GM23338 (cell line): Measurements from ENCODE around the gene DAPK3. TPM values are rescaled to one million over a fixed set of nuclear protein-coding genes. Genes with fewer than 3 reads are reported as not detected.

ENCODE experiments used
- ATAC-seq: fragments of 200-7000 bp; cut with Tn5 transposase; 3 replicates; pipeline ENCODE4 v1.9.1; 2020
- DNase-seq: peaks from one replicate; pipeline ENCODE4 v3.0.0-alpha.2; 2015; ENCODE audit warnings: low spot score
- H2AFZ ChIP-seq: fragments of 200-600 bp; sonication (generic); 2 replicates; pipeline ENCODE4 v1.8.0; 2016; ENCODE audit warnings: antibody characterized with exemption, mild to moderate bottlenecking, moderate library complexity
- H3F3A ChIP-seq: fragments of 200-600 bp; sonication (generic); replicated peaks from 2 replicates; pipeline ENCODE4 v1.8.0; 2017; ENCODE audit warnings: antibody characterized with exemption, mixed run types, low read depth
- H3K27ac ChIP-seq: fragments of 200-600 bp; sonication (generic); 2 replicates; pipeline ENCODE4 v1.6.1; 2016; ENCODE audit warnings: low read depth
- H3K27me3 ChIP-seq: fragments of 200-600 bp; sonication (generic); 2 replicates; pipeline ENCODE4 v1.8.0; 2016; ENCODE audit warnings: mild to moderate bottlenecking, mixed run types, moderate library complexity; ENCODE audit not compliant: insufficient read depth
- H3K36me3 ChIP-seq: fragments of 200-600 bp; sonication (generic); 2 replicates; pipeline ENCODE4 v1.8.0; 2016; ENCODE audit warnings: mild to moderate bottlenecking; ENCODE audit not compliant: insufficient read depth
- H3K4me1 ChIP-seq: fragments of 200-600 bp; sonication (generic); 2 replicates; pipeline ENCODE4 v1.8.0; 2016; ENCODE audit warnings: mild to moderate bottlenecking, moderate library complexity; ENCODE audit not compliant: insufficient read depth
- H3K4me2 ChIP-seq: fragments of 200-600 bp; sonication (generic); 2 replicates; pipeline ENCODE4 v1.7.1; 2017; ENCODE audit warnings: mixed run types
- H3K4me3 ChIP-seq: fragments of 200-600 bp; sonication (generic); 2 replicates; pipeline ENCODE4 v1.6.1; 2016; ENCODE audit warnings: mixed run types
- H3K79me2 ChIP-seq: fragments of 200-600 bp; sonication (generic); replicated peaks from 2 replicates; pipeline ENCODE4 v1.8.0; 2017; ENCODE audit warnings: mild to moderate bottlenecking; ENCODE audit not compliant: insufficient read depth
- H3K9me2 ChIP-seq: fragments of 200-600 bp; sonication (generic); 2 replicates; pipeline ENCODE4 v1.8.0; 2017; ENCODE audit not compliant: insufficient read depth
- H4K20me1 ChIP-seq: fragments of 200-600 bp; sonication (generic); replicated peaks from 2 replicates; pipeline ENCODE4 v1.8.0; 2017; ENCODE audit warnings: mild to moderate bottlenecking; ENCODE audit not compliant: insufficient read depth
- H3K27ac Mint-ChIP-seq: 2 replicates; pipeline ENCODE4 v1.8.0; 2020; ENCODE audit warnings: inconsistent platforms, mild to moderate bottlenecking, moderate library complexity, mixed read lengths
- H3K27me3 Mint-ChIP-seq: 3 replicates; pipeline ENCODE4 v1.8.0; 2022; ENCODE audit warnings: low read depth, mild to moderate bottlenecking, moderate library complexity, mixed read lengths, inconsistent platforms; ENCODE audit not compliant: insufficient read depth, poor library complexity
- H3K36me3 Mint-ChIP-seq: 3 replicates; pipeline ENCODE4 v1.8.0; 2021; ENCODE audit warnings: low read depth, mild to moderate bottlenecking, inconsistent platforms, moderate library complexity, mixed read lengths
- H3K4me1 Mint-ChIP-seq: 3 replicates; pipeline ENCODE4 v1.8.0; 2020; ENCODE audit warnings: mild to moderate bottlenecking, inconsistent platforms, mixed read lengths
- H3K4me3 Mint-ChIP-seq: 3 replicates; pipeline ENCODE4 v1.8.0; 2021; ENCODE audit warnings: moderate library complexity, mild to moderate bottlenecking, inconsistent platforms, mixed read lengths
- H3K9me3 Mint-ChIP-seq: 3 replicates; pipeline ENCODE4 v1.8.0; 2020; ENCODE audit warnings: moderate library complexity, mild to moderate bottlenecking, inconsistent platforms, mixed read lengths
- CREB1 ChIP-seq: fragments of 250-450 bp; sonication (Bioruptor Pico); IDR thresholded peaks from 2 replicates; pipeline ENCODE4 v1.5.0; 2020; ENCODE audit warnings: low read depth, mild to moderate bottlenecking, moderate library complexity
- ETS1 ChIP-seq: IDR thresholded peaks from 2 replicates; pipeline ENCODE4 v1.6.1; 2016; ENCODE audit warnings: antibody characterized with exemption
- EZH2 ChIP-seq: fragments of 200-600 bp; sonication (generic); IDR thresholded peaks from one replicate; pipeline ENCODE4 v1.8.0; 2017; ENCODE audit warnings: antibody characterized with exemption, mild to moderate bottlenecking, low read depth; ENCODE audit not compliant: unreplicated experiment
- EZH2phosphoT487 ChIP-seq: fragments of 200-600 bp; sonication (generic); IDR thresholded peaks from one replicate; pipeline ENCODE4 v1.8.1; 2018; ENCODE audit warnings: antibody characterized with exemption; ENCODE audit not compliant: unreplicated experiment
- JUNB ChIP-seq: IDR thresholded peaks from one replicate; pipeline ENCODE4 v1.6.1; 2016; ENCODE audit warnings: antibody characterized with exemption; ENCODE audit not compliant: unreplicated experiment
- NANOG ChIP-seq: IDR thresholded peaks from 2 replicates; pipeline ENCODE4 v1.6.1; 2016; ENCODE audit warnings: antibody characterized with exemption, borderline replicate concordance
- POLR2AphosphoS5 ChIP-seq: IDR thresholded peaks from 2 replicates; pipeline ENCODE4 v1.6.1; 2016; ENCODE audit warnings: antibody characterized with exemption, low read depth
- REST ChIP-seq: IDR thresholded peaks from one replicate; pipeline ENCODE4 v1.6.1; 2018; ENCODE audit warnings: antibody characterized with exemption; ENCODE audit not compliant: unreplicated experiment
- STAT1 ChIP-seq: IDR thresholded peaks from one replicate; pipeline ENCODE4 v1.6.1; 2016; ENCODE audit warnings: antibody characterized with exemption; ENCODE audit not compliant: unreplicated experiment
- ZNF331 ChIP-seq: fragments of 250-450 bp; sonication (Bioruptor Pico); IDR thresholded peaks from 2 replicates; pipeline ENCODE4 v1.5.0; 2020; ENCODE audit warnings: low read depth, mild to moderate bottlenecking, moderate library complexity
- polyA plus RNA-seq: library from polyadenylated mRNA; unstranded; fragments of >200 nt; fragmentation: Nextera tagmentation; extraction: Ambion mirVana; gene quantifications from 2 replicates; pipeline ENCODE4 v1.2.1, GENCODE V29; 2016
- total RNA-seq: library from RNA; depleted of rRNA; stranded (reverse); fragments of >200 nt; shearing (Covaris generic); gene quantifications from 2 replicates; pipeline ENCODE4 v1.2.3, GENCODE V29; 2014
- TF ChIP-seq, protein P1 (sequence below), 2 experiments: fragments of 200-600 bp in 1 of 2; sonication (generic) in 1 of 2; conservative IDR thresholded peaks; 2 replicates each; pipeline versions ENCODE4 v1.5.1 to v1.6.1; 2016 to 2017; ENCODE audit warnings: antibody characterized with exemption in 2 of 2, low read depth in 2 of 2, mild to moderate bottlenecking in 2 of 2, moderate library complexity in 1 of 2

The DAPK3 gene
- total and polyA plus RNA-seq, 2 experiments from 2014 or later: 32.1 to 95.6 TPM

GRCh38 chr19:3923912-3924311 is 47.0 kb downstream of the DAPK3 start:
- peaks cover 54% of the 10 kb centered on the region for H3K36me3 Mint-ChIP-seq
- peaks cover 11% of the 10 kb centered on the region; the same call in 2 of the 3 replicates for H3K9me3 Mint-ChIP-seq
- H2AFZ ChIP-seq: no peak overlapping the region
- DNase-seq: no peak
- H3K4me3 Mint-ChIP-seq: no peak overlapping the region
- no peaks in the 10 kb centered on the region for H3K27me3 ChIP-seq
- H3K79me2 ChIP-seq: no peaks in the 10 kb centered on the region
- H3K27ac ChIP-seq: no peak overlapping the region
- 0 out of 2 replicates have a peak, but pooled peaks cover 6% of the 10 kb centered on the region for H3K9me2 ChIP-seq
- peaks cover 5% of the 10 kb centered on the region for H3K27me3 Mint-ChIP-seq
- H3K4me3 ChIP-seq: no peak overlapping the region
- H3F3A ChIP-seq: no peaks in the 10 kb centered on the region
- peaks cover 20% of the 10 kb centered on the region for H3K36me3 ChIP-seq
- no peaks in the 10 kb centered on the region for H4K20me1 ChIP-seq
- H3K4me1 ChIP-seq: no peaks in the 10 kb centered on the region
- no peak overlapping the region for H3K27ac Mint-ChIP-seq
- no peak overlapping the region for H3K4me2 ChIP-seq
- H3K4me1 Mint-ChIP-seq: no peaks in the 10 kb centered on the region
- no peak for ATAC-seq
- TF ChIP-seq JUNB: no peak
- TF ChIP-seq, protein P1, sequence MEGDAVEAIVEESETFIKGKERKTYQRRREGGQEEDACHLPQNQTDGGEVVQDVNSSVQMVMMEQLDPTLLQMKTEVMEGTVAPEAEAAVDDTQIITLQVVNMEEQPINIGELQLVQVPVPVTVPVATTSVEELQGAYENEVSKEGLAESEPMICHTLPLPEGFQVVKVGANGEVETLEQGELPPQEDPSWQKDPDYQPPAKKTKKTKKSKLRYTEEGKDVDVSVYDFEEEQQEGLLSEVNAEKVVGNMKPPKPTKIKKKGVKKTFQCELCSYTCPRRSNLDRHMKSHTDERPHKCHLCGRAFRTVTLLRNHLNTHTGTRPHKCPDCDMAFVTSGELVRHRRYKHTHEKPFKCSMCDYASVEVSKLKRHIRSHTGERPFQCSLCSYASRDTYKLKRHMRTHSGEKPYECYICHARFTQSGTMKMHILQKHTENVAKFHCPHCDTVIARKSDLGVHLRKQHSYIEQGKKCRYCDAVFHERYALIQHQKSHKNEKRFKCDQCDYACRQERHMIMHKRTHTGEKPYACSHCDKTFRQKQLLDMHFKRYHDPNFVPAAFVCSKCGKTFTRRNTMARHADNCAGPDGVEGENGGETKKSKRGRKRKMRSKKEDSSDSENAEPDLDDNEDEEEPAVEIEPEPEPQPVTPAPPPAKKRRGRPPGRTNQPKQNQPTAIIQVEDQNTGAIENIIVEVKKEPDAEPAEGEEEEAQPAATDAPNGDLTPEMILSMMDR (conservative IDR thresholded peaks at IDR 0.05; ENCODE audit: low read depth in 2 of 2): no peak
- TF ChIP-seq EZH2: no peak

GRCh38 chr19:3923096-3923758 is 47.7 kb downstream of the DAPK3 start:
- Histone ChIP-seq H3K4me1 (no peaks in the 10 kb centered on the region), H3K4me3 (no peak overlapping the region), H3F3A (no peaks in the 10 kb centered on the region), H3K27me3 (no peaks in the 10 kb centered on the region), H3K4me2 (no peak overlapping the region), H3K36me3 (peaks cover 22% of the 10 kb centered on the region), H3K9me2 (0 out of 2 replicates have a peak, but pooled peaks cover 6% of the 10 kb centered on the region), H2AFZ (no peak overlapping the region), H3K27ac (no peak overlapping the region), H3K79me2 (no peaks in the 10 kb centered on the region), H4K20me1 (no peaks in the 10 kb centered on the region)
- DNase-seq: no peak
- peaks cover 13% of the 10 kb centered on the region; the same call in 2 of the 3 replicates for H3K9me3 Mint-ChIP-seq
- peaks cover 5% of the 10 kb centered on the region for H3K27me3 Mint-ChIP-seq
- H3K27ac Mint-ChIP-seq: no peak overlapping the region
- H3K36me3 Mint-ChIP-seq: peaks cover 61% of the 10 kb centered on the region
- H3K4me3 Mint-ChIP-seq: no peak overlapping the region
- no peak for ATAC-seq
- no peaks in the 10 kb centered on the region for H3K4me1 Mint-ChIP-seq
- no peak for TF ChIP-seq REST
- TF ChIP-seq, protein P1 (conservative IDR thresholded peaks at IDR 0.05; ENCODE audit: low read depth in 2 of 2): no peak
- no peak for TF ChIP-seq POLR2AphosphoS5
- no peak for TF ChIP-seq EZH2phosphoT487
- TF ChIP-seq EZH2: no peak
- no peak for TF ChIP-seq ZNF331 (CRISPR knock-in tag)
- no peak for TF ChIP-seq JUNB
- TF ChIP-seq STAT1: no peak
- TF ChIP-seq CREB1 (CRISPR knock-in tag): no peak
- TF ChIP-seq NANOG: no peak
- no peak for TF ChIP-seq ETS1
